Measurements from ENCODE around the gene ASXL2.

GRCh38 chr2:25787020-25787419 is 91.3 kb downstream of the ASXL2 start:
- TF ChIP-seq POLR2A (IDR thresholded peaks at IDR 0.05) (no peak), EP300 (IDR thresholded peaks at IDR 0.05) (no peak)
- TF ChIP-seq, protein P1, sequence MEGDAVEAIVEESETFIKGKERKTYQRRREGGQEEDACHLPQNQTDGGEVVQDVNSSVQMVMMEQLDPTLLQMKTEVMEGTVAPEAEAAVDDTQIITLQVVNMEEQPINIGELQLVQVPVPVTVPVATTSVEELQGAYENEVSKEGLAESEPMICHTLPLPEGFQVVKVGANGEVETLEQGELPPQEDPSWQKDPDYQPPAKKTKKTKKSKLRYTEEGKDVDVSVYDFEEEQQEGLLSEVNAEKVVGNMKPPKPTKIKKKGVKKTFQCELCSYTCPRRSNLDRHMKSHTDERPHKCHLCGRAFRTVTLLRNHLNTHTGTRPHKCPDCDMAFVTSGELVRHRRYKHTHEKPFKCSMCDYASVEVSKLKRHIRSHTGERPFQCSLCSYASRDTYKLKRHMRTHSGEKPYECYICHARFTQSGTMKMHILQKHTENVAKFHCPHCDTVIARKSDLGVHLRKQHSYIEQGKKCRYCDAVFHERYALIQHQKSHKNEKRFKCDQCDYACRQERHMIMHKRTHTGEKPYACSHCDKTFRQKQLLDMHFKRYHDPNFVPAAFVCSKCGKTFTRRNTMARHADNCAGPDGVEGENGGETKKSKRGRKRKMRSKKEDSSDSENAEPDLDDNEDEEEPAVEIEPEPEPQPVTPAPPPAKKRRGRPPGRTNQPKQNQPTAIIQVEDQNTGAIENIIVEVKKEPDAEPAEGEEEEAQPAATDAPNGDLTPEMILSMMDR (IDR thresholded peaks at IDR 0.05), result no peak
